AG04449 (cell line): ENCODE results near the gene CDK14.

Experiments used
- CTCF ChIA-PET: fragments of 350-600 bp; formaldehyde crosslinking; extraction: SDS; loops from one replicate; lab custom pipeline; 2021; ENCODE audit warnings: antibody characterized with exemption; lab: Yijun Ruan, JAX
- POLR2A ChIA-PET: fragments of 400-600, 350-600 bp; formaldehyde crosslinking; extraction: SDS; loops from one replicate; lab custom pipeline; 2020; ENCODE audit warnings: antibody characterized with exemption, inconsistent platforms; lab: Yijun Ruan, JAX
- DNase-seq: peaks from one replicate; pipeline ENCODE4 v3.0.0-alpha.2; 2010; ENCODE audit warnings: low read depth, low spot score
- H3K4me3 ChIP-seq: 2 replicates; pipeline ENCODE4 v1.5.1; 2011; ENCODE audit warnings: low read depth, mild to moderate bottlenecking, control low read depth, low read length
- CTCF ChIP-seq: IDR thresholded peaks from one replicate; pipeline ENCODE4 v1.5.1; 2011; ENCODE audit warnings: mild to moderate bottlenecking, moderate library complexity, low read length, control low read depth, inconsistent platforms; ENCODE audit not compliant: insufficient read depth; ENCODE audit errors: missing control alignments

Gene CDK14

GRCh38 chr7:91140286-91140685 lies 544.2 kb downstream of the CDK14 start:
- ChIA-PET CTCF (no interaction called here), POLR2A (no interaction called here)
- TF ChIP-seq CTCF: no peak
- H3K4me3 ChIP-seq: no peak overlapping the region
- no peak for DNase-seq

GRCh38 chr7:91140982-91141381 lies 544.9 kb downstream of the CDK14 start:
- no peak for DNase-seq
- no peak for TF ChIP-seq CTCF
- H3K4me3 ChIP-seq: no peak overlapping the region
- ChIA-PET POLR2A (no interaction called here), CTCF (no interaction called here)

- CTCF ChIA-PET: interaction anchor here (0.9 kb wide), 1 partner anchor 53 kb away, joined by 4 read pairs; no protein-coding TSS in a partner anchor
- no peak for TF ChIP-seq CTCF
These were observed 546.6 kb downstream of the CDK14 start for GRCh38 chr7:91142743-91143142.

GRCh38 chr7:91149341-91150246 lies 553.5 kb downstream of the CDK14 start:
- ChIA-PET POLR2A (no interaction called here), CTCF (no interaction called here)
- DNase-seq: no peak
- no peak for TF ChIP-seq CTCF
- H3K4me3 ChIP-seq: no peak overlapping the region

More at GRCh38 chr7:91142743-91143142, 546.6 kb downstream of the CDK14 start:
- no peak for DNase-seq
- no peak overlapping the region for H3K4me3 ChIP-seq
- POLR2A ChIA-PET: no interaction called here

GRCh38 chr7:91151916-91152315 lies 555.8 kb downstream of the CDK14 start:
- POLR2A ChIA-PET: no interaction called here

More at GRCh38 chr7:91151916-91152315, 555.8 kb downstream of the CDK14 start:
- H3K4me3 ChIP-seq: no peak overlapping the region
- CTCF ChIA-PET: interaction anchor here (0.6 to 0.8 kb wide), 2 partner anchors 15 to 40 kb away, joined by 3 read pairs; no protein-coding TSS in a partner anchor
- no peak for DNase-seq
- TF ChIP-seq CTCF: no peak
